ENCODE measurements around the gene IFIT1B.
"Not testable (repeated sequence)": the region's sequence is repeated elsewhere in the genome, so short reads cannot be mapped to it uniquely, and the experiment has no call there.

- TF ChIP-seq BCLAF1 (IDR thresholded peaks at IDR 0.05); CTCF (IDR thresholded peaks at IDR 0.05 in 2 of 3, conservative IDR thresholded peaks at IDR 0.05 in 1 of 3; ENCODE audit: control insufficient read depth in 2 of 3, extremely low read depth in 1 of 3, insufficient read depth in 1 of 3, low read depth in 3 of 3, low read length in 3 of 3); EZH2 (IDR thresholded peaks at IDR 0.05; ENCODE audit: borderline replicate concordance, control insufficient read depth, low read depth, low read length); NR2C1 (IDR thresholded peaks at IDR 0.05); MAX (IDR thresholded peaks at IDR 0.05; ENCODE audit: low read depth, low read length); WRNIP1 (IDR thresholded peaks at IDR 0.05; ENCODE audit: borderline replicate concordance, low read depth, low read length); RUNX3 (IDR thresholded peaks at IDR 0.05; ENCODE audit: low read length): not testable (repeated sequence)
Observed at GRCh38 chr10:89409282-89409681, 31.4 kb downstream of the IFIT1B start.
